GM12878 (cell line): Measurements from ENCODE around the gene SMARCB1. TPM values are rescaled to one million over a fixed set of nuclear protein-coding genes. Genes with fewer than 3 reads are reported as not detected.

Source experiments
- ATAC-seq: fragments of 200-7000 bp; cut with Tn5 transposase; 3 replicates; pipeline ENCODE4 v1.9.1; 2020; ENCODE audit warnings: mild to moderate bottlenecking, moderate library complexity
- BruUV-seq: library from RNA; stranded (reverse); fragments of 400-500 nt; replicated peaks from 2 replicates; lab custom pipeline; 2021; lab: Mats Ljungman, UMichigan
- CTCF ChIA-PET: fragments of 300-600 bp; sonication (Branson Sonifier 250); formaldehyde crosslinking; extraction: SDS; loops from one replicate; lab custom pipeline; 2021; ENCODE audit warnings: inconsistent platforms; lab: Yijun Ruan, JAX
- POLR2A ChIA-PET: fragments of 350-600 bp; formaldehyde crosslinking; extraction: SDS; loops from one replicate; lab custom pipeline; 2021; ENCODE audit warnings: inconsistent platforms; lab: Charles Lee
- RAD21 ChIA-PET: fragments of 300-600 bp; sonication (Branson Sonifier 250); formaldehyde crosslinking; loops from one replicate; lab custom pipeline; 2023; ENCODE audit warnings: antibody characterized with exemption; ENCODE audit not compliant: unreplicated experiment; lab: Charles Lee
- SMC1A ChIA-PET: fragments of 300-600 bp; sonication (Branson Sonifier 250); formaldehyde crosslinking; loops from one replicate; lab custom pipeline; 2023; ENCODE audit not compliant: unreplicated experiment, uncharacterized antibody; lab: Charles Lee
- DNase-seq: peaks from one replicate; pipeline ENCODE4 v3.0.0-alpha.2; 2011; ENCODE audit warnings: low read depth, low spot score
- FAIRE-seq: peaks from 3 replicates; lab custom pipeline; 2011; peaks lifted over from hg19 to GRCh38; lab: Jason Lieb, UNC
- H2AFZ ChIP-seq: 2 replicates; pipeline ENCODE4 v1.6.0; 2011; ENCODE audit warnings: low read depth, low read length, control low read depth; ENCODE audit not compliant: control insufficient read depth
- H3K27ac ChIP-seq: 2 replicates; pipeline ENCODE4 v1.5.1; 2011; ENCODE audit warnings: control low read depth; ENCODE audit not compliant: control insufficient read depth, insufficient read depth
- H3K27me3 ChIP-seq, 2 experiments: replicated peaks in 1 of 2; 2 replicates each; pipeline versions ENCODE4 v1.6.0 to v1.6.1; 2011; ENCODE audit warnings: low read length in 1 of 2; ENCODE audit not compliant: control insufficient read depth in 2 of 2, insufficient read depth in 2 of 2
- H3K36me3 ChIP-seq, 2 experiments: 2 replicates each; pipeline ENCODE4 v1.5.1; 2011; ENCODE audit warnings: low read length in 1 of 2; ENCODE audit not compliant: control insufficient read depth in 2 of 2, insufficient read depth in 2 of 2
- H3K4me1 ChIP-seq: 2 replicates; pipeline ENCODE4 v1.6.1; 2011; ENCODE audit warnings: mild to moderate bottlenecking, low read length, moderate library complexity, mixed read lengths; ENCODE audit not compliant: control insufficient read depth, insufficient read depth
- H3K4me2 ChIP-seq: 2 replicates; pipeline ENCODE4 v1.6.0; 2011; ENCODE audit warnings: control low read depth; ENCODE audit not compliant: control insufficient read depth, insufficient read depth
- H3K4me3 ChIP-seq: fragments of 200-600 bp; sonication (generic); 2 replicates; pipeline ENCODE4 v1.5.1; 2016
- H3K79me2 ChIP-seq: 2 replicates; pipeline ENCODE4 v1.6.0; 2011; ENCODE audit warnings: low read length; ENCODE audit not compliant: control insufficient read depth, insufficient read depth
- H3K9ac ChIP-seq: 2 replicates; pipeline ENCODE4 v1.8.0; 2011; ENCODE audit warnings: low read length, control low read depth, mixed read lengths; ENCODE audit not compliant: control insufficient read depth, insufficient read depth
- H3K9me3 ChIP-seq: replicated peaks from 3 replicates; pipeline ENCODE4 v1.5.1; 2011; ENCODE audit warnings: mild to moderate bottlenecking, low read length; ENCODE audit not compliant: control insufficient read depth, insufficient read depth
- H4K20me1 ChIP-seq: 2 replicates; pipeline ENCODE4 v1.6.0; 2011; ENCODE audit not compliant: control insufficient read depth, insufficient read depth
- E2F4 ChIP-seq: IDR thresholded peaks from 2 replicates; pipeline ENCODE4 v1.6.1; 2012; ENCODE audit warnings: low read depth, low read length, improper control_type of control experiment
- EZH2 ChIP-seq: IDR thresholded peaks from 2 replicates; pipeline ENCODE4 v1.6.1; 2012; ENCODE audit warnings: low read depth, mild to moderate bottlenecking, control low read depth, inconsistent platforms, low read length, borderline replicate concordance; ENCODE audit not compliant: control insufficient read depth
- IKZF2 ChIP-seq, 2 experiments: fragments of 450-650 bp; IDR thresholded peaks; 2 replicates each; pipeline ENCODE4 v1.6.1; 2017; ENCODE audit warnings: mild to moderate bottlenecking in 2 of 2, moderate library complexity in 2 of 2
- KLF5 ChIP-seq: fragments of 450-650 bp; IDR thresholded peaks from 2 replicates; pipeline ENCODE4 v1.6.1; 2014; ENCODE audit warnings: mild to moderate bottlenecking; ENCODE audit not compliant: partially characterized antibody
- LARP7 ChIP-seq: fragments of 450-650 bp; IDR thresholded peaks from 2 replicates; pipeline ENCODE4 v1.6.1; 2017; ENCODE audit warnings: mild to moderate bottlenecking
- MTA2 ChIP-seq: fragments of 450-650 bp; IDR thresholded peaks from 2 replicates; pipeline ENCODE4 v1.6.1; 2016; ENCODE audit warnings: low read depth, mild to moderate bottlenecking, moderate library complexity
- MXI1 ChIP-seq: fragments of 150-350 bp; IDR thresholded peaks from 2 replicates; pipeline ENCODE4 v1.6.1; 2011; ENCODE audit warnings: low read depth, mild to moderate bottlenecking, inconsistent platforms, low read length, improper control_type of control experiment
- RFX5 ChIP-seq: IDR thresholded peaks from 2 replicates; pipeline ENCODE4 v1.6.1; 2011; ENCODE audit warnings: low read depth, low read length, improper control_type of control experiment
- ZBTB40 ChIP-seq: fragments of 450-650 bp; IDR thresholded peaks from 2 replicates; pipeline ENCODE4 v1.6.1; 2016; ENCODE audit warnings: mild to moderate bottlenecking, moderate library complexity, borderline replicate concordance
- ZNF24 ChIP-seq: fragments of 450-650 bp; IDR thresholded peaks from 2 replicates; pipeline ENCODE4 v1.6.1; 2017; ENCODE audit warnings: antibody characterized with exemption, mild to moderate bottlenecking
- ZSCAN29 ChIP-seq: fragments of 450-650 bp; IDR thresholded peaks from 2 replicates; pipeline ENCODE4 v1.6.1; 2017; ENCODE audit warnings: mild to moderate bottlenecking, moderate library complexity
- WGBS: methylation state at CpG from one replicate; pipeline ENCODE4 v1.1.6; 2016; ENCODE audit warnings: low lambda C conversion rate; ENCODE audit not compliant: insufficient replicate concordance, insufficient coverage; ENCODE audit errors: missing lambda C conversion rate; 5-methylcytosine and 5-hydroxymethylcytosine counted together
- in situ Hi-C: fragments of 300-500 bp; cut with MboI; formaldehyde crosslinking; loops from 9 replicates; pipeline ENCODE4 v1.14.3; 2018; ENCODE audit warnings: mixed read lengths
- intact Hi-C: fragments of 100-400 bp; cut with micrococcal nuclease; formaldehyde crosslinking; loops from one replicate; pipeline ENCODE4 v1.14.2; 2022; ENCODE audit not compliant: unreplicated experiment
- polyA plus RNA-seq, 11 experiments: library from polyadenylated mRNA; depleted of rRNA in 4 of 11; unstranded in 6 of 11; stranded (reverse) in 5 of 11; fragments of >200 nt; fragmentation: Nextera tagmentation in 4 of 11; fragmentation: Illumina TruSeq in 1 of 11; extraction: Ambion mirVana in 4 of 11; extraction: Trizol in 1 of 11; gene quantifications; 1 replicate in 1 of 11; 2 replicates in 10 of 11; pipeline versions ENCODE4 v1.2.1 to v1.2.3, GENCODE V29; 2011 to 2016; ENCODE audit warnings: inconsistent platforms in 2 of 11, missing spikeins in 2 of 11, low read depth in 1 of 11
- total RNA-seq, 4 experiments: library from RNA; depleted of rRNA in 3 of 4; stranded (reverse); fragments of >200 nt in 3 of 4; fragmentation: Illumina TruSeq in 1 of 4; extraction: Trizol in 1 of 4; gene quantifications; 2 replicates each; pipeline versions ENCODE4 v1.2.1 to v1.2.3, GENCODE V29; 2013 to 2021

Gene SMARCB1
- total and polyA plus RNA-seq, 10 of the 15 experiments (the other 5 are each of a cell fraction or from before 2014, with no cell fraction given) = 9.1 to 215 (median 183) TPM

GRCh38 chr22:23874871-23875270 lies 88.1 kb downstream of the SMARCB1 start:
- Histone ChIP-seq H3K27me3 (no peaks in the 10 kb centered on the region), H3K4me2 (no peak overlapping the region), H2AFZ (no peak overlapping the region), H3K4me3 (no peak overlapping the region), H3K79me2 (no peaks in the 10 kb centered on the region), H3K9me3 (no peaks in the 10 kb centered on the region), H3K36me3 (peaks cover 0 to 3% of the 10 kb centered on the region in 2 experiments; a peak in 2 of 4 replicates), H3K27ac (no peak overlapping the region), H4K20me1 (no peaks in the 10 kb centered on the region), H3K9ac (no peak overlapping the region), H3K4me1 (no peaks in the 10 kb centered on the region)
- BruUV-seq = no TSS peak
- TF ChIP-seq ZNF24 = peak; percentile 63; the same call in 1 of the 2 replicates
- no peak for TF ChIP-seq KLF5
- 0 out of 4 replicates have a peak, but pooled peaks of 1 of the 2 experiments have one; percentile 9 for TF ChIP-seq IKZF2 (IDR thresholded peaks at IDR 0.05)
- SMC1A ChIA-PET = no interaction called here
- RAD21 ChIA-PET = no interaction called here
- ATAC-seq (no peak), FAIRE-seq (no peak), DNase-seq (no peak)
- POLR2A ChIA-PET = interaction anchor here (1.0 kb wide), 1 partner anchor 136 kb away, joined by 6 read pairs; the partner anchor contains the start of gene CABIN1
- CTCF ChIA-PET = no interaction called here
- intact Hi-C loops (no loop called here), in situ Hi-C loops (no loop called here)
- 55% methylated on average over 4 of the region's 4 CpGs for WGBS

- ChIA-PET RAD21 (interaction anchor here (0.6 to 1.0 kb wide), 2 partner anchors 9 to 17 kb away, joined by 3 read pairs; no protein-coding TSS in a partner anchor), CTCF (interaction anchor here (0.5 to 1.3 kb wide), 2 partner anchors 16 to 18 kb away, joined by 3 to 4 read pairs; partner anchors contain the start of gene MIF), POLR2A (no interaction called here), SMC1A (no interaction called here)
- no TSS peak for BruUV-seq
- intact Hi-C loops (no loop called here), in situ Hi-C loops (no loop called here)
- Histone ChIP-seq H3K4me3 (no peak overlapping the region), H3K4me1 (no peaks in the 10 kb centered on the region), H3K4me2 (no peak overlapping the region), H3K9me3 (no peaks in the 10 kb centered on the region), H3K79me2 (no peaks in the 10 kb centered on the region), H3K36me3 (peaks cover 0 to 3% of the 10 kb centered on the region in 2 experiments; a peak in 2 of 4 replicates), H4K20me1 (no peaks in the 10 kb centered on the region), H3K9ac (no peak overlapping the region), H2AFZ (no peak overlapping the region), H3K27ac (no peak overlapping the region), H3K27me3 (no peaks in the 10 kb centered on the region)
- TF ChIP-seq E2F4 = no peak
- TF ChIP-seq EZH2 = no peak
- no peak for TF ChIP-seq RFX5
- TF ChIP-seq MTA2 = no peak
- TF ChIP-seq ZSCAN29 = no peak
- TF ChIP-seq ZBTB40 = no peak
- TF ChIP-seq MXI1 = no peak
- TF ChIP-seq LARP7 = no peak
- ATAC-seq (no peak), FAIRE-seq (no peak), DNase-seq (no peak)
- WGBS = 50% methylated on average over 2 of the region's 2 CpGs
Measured at GRCh38 chr22:23875801-23876200, 89.0 kb downstream of the SMARCB1 start.
